Measurements from ENCODE around the gene PRAF2. TPM values are rescaled to one million over a fixed set of nuclear protein-coding genes. Genes with fewer than 3 reads are reported as not detected.

The PRAF2 gene
- polyA plus RNA-seq, 2 of the 4 experiments (the other 2 are of a cell fraction): 13.6 to 35.4 TPM

DNA sequence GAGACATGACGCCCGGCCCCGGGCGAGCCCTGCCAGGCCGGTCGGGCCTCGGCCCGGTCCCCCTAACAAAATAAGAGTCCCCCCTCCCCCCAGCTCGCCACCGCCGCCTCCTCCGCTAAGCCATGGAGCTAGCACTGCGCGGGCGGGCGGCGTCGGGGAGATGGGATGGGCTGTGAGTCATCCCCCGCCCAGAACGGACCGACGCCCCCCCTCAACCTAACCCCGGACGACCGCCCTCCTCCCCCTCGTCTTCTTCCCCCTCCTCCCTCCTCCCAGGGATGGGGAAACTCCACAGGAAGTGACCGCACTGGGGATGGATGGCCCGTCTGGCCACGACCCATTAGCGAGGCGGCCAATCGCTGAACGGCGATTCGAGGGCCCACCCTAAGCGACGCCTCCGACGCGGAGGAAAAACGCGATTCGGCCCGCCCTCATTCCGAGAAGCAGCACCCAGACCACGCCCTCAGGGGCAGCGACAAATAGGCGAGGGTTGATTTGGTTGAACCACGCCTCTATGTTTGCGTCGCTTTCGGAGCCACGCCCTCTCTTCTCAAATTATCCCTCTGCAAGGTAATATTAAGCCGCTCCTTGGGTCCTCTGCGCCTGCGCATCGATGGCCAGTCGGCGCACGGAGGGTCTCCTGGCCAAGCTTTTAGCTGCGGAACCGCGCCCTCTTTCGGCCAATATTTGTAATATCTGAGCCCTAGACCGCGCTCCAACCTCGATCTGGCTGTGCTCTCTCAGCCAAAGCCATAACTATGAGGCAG lies 30.4 kb downstream of the PRAF2 start, which contains the start of gene TFE3 (continued):
- TF ChIP-seq JUN (IDR thresholded peaks at IDR 0.05) (peak in 1 of 2 experiments; percentile 78; a peak in 3 of 5 replicates), HEYL (CRISPR knock-in tag; IDR thresholded peaks at IDR 0.05) (no peak), BCL3 (IDR thresholded peaks at IDR 0.05) (no peak)

DNA sequence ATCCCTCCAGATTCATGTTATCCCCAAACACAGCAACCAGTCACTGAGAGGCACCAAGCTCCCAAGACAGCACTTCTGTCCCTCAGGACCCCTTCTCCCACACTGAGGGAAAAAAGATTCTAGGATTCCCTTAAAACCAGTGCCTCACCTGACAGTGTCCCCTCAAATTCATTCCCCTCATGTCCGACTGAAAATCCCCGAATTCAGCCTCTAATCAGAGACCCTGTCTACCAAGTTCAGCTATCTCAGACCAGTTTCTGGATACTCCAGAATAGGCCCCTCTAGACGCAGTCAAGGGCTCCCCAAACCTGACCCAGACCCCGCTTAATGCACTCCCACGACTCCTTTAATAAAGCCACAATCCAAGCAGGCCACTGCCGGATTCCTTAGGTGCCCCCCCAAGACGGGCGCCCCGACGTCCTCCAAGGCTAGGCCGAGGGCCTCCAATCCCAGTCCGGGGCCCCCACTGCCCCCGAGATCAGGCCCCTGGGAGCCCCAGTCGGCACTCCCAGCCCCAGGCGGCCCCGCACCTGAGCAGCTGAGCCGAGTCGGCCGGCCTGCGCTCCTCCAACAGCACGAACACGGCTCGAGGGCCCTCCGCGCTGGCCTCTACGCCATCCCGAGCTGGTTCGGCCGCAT lies 31.1 kb downstream of the PRAF2 start:
- ChIA-PET POLR2A (interaction anchor here (0.6 to 5.7 kb wide), 9 partner anchors 9 to 226 kb away, joined by 3 to 40 read pairs (median 4); partner anchors contain the start of genes GRIPAP1, OTUD5 and PRAF2), CTCF (interaction anchor here (0.6 to 6.4 kb wide), 5 partner anchors 51 to 394 kb away, joined by 3 to 32 read pairs (median 3); partner anchors contain the start of genes KCND1 and OTUD5)
- ATAC-seq (peak; percentile 3 to 4; a peak in 5 of 6 replicates), DNase-seq (ENCODE audit: low read depth in 1 of 2, low spot score in 1 of 2) (no peak), FAIRE-seq (peak; percentile 43)
- Histone ChIP-seq H3K9me3 (no peaks in the 10 kb centered on the region), H3K4me2 (peak overlapping the region; percentile 98), H3K4me3 (peak overlapping the region; percentile 93), H3K4me1 (peaks cover 24% of the 10 kb centered on the region), H3K27ac (peak overlapping the region; percentile 99 to 100)
- TF ChIP-seq, protein P1, sequence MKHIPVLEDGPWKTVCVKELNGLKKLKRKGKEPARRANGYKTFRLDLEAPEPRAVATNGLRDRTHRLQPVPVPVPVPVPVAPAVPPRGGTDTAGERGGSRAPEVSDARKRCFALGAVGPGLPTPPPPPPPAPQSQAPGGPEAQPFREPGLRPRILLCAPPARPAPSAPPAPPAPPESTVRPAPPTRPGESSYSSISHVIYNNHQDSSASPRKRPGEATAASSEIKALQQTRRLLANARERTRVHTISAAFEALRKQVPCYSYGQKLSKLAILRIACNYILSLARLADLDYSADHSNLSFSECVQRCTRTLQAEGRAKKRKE (CRISPR knock-in tag; IDR thresholded peaks at IDR 0.05; ENCODE audit: low read depth): no peak
- no peak for TF ChIP-seq KDM5A (IDR thresholded peaks at IDR 0.05)
- no peak for TF ChIP-seq ESRRA (IDR thresholded peaks at IDR 0.05; ENCODE audit: borderline replicate concordance, low read length)
- TF ChIP-seq PHF8 (IDR thresholded peaks at IDR 0.05; ENCODE audit: borderline replicate concordance, low read depth): peak; percentile 61
- TF ChIP-seq TP53 (CRISPR knock-in tag; IDR thresholded peaks at IDR 0.05): no peak
- 0% methylated on average over 6 of the region's 29 CpGs for WGBS (ENCODE audit: missing lambda C conversion rate)

DNA sequence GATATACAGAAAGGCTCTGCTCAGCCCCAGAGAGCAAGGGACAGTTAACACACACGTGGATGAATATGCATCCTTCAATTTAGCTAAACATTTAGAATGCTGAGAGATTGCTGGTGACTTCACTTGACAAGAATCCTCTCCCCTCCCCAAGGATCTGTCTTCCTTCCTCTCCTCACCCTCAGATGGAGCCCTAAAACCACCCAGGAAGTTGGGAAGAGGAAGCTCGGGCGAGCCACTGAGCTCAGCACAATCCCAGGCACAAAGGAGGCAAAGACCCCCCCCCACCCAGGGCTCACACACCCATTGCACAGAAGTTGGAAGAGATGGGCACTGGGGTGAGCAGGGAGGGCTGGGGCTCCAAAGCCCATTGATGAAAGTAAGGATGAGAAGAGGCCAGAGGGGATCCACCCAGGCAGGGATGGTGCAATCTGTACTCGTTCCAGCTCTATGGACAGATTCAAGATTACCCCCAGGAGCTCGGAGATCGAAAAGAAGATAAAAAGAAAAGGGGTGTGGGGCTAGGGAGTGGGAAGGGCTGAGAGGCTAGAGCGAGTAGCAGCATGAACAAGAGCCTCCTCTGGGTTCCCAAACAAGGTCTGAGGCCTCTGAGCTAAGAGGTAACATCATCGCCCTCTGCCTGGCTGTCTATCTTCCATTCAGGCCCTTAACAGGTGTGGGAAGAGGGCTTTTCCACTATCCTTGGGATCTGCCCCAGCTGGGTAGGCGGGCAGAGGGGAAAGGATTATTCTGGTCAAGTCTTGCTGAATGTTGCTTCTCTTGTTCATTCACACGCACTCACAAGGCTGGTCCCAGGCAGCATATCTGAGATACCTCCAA lies 31.8 kb downstream of the PRAF2 start:
- H3K4me1 ChIP-seq: peaks cover 26% of the 10 kb centered on the region
- ATAC-seq (no peak), DNase-seq (ENCODE audit: low read depth in 1 of 2, low spot score in 1 of 2) (peak; percentile 25 to 42), FAIRE-seq (peak; percentile 84)
- CTCF ChIA-PET: interaction anchor here (0.6 to 6.4 kb wide), 7 partner anchors 47 to 721 kb away, joined by 3 to 32 read pairs (median 3); partner anchors contain the start of gene KCND1
- no peak for TF ChIP-seq ZSCAN20 (CRISPR knock-in tag; IDR thresholded peaks at IDR 0.05)
- peak; percentile 44; the same call in 1 of the 2 replicates for TF ChIP-seq GATA3 (IDR thresholded peaks at IDR 0.05; ENCODE audit: borderline replicate concordance)
- TF ChIP-seq USF2 (IDR thresholded peaks at IDR 0.05): no peak
- no peak for TF ChIP-seq NR3C1 (IDR thresholded peaks at IDR 0.05)
- TF ChIP-seq JUN (IDR thresholded peaks at IDR 0.05): peak; percentile 12 to 15; a peak in 1 of 5 replicates
- TF ChIP-seq NPAS2 (CRISPR knock-in tag; IDR thresholded peaks at IDR 0.05; ENCODE audit: borderline replicate concordance): no peak
- no peak for TF ChIP-seq POLR2AphosphoS2 (conservative IDR thresholded peaks at IDR 0.05; ENCODE audit: low read length)
- no peak for TF ChIP-seq CTCF (IDR thresholded peaks at IDR 0.05)
- TF ChIP-seq CEBPB (IDR thresholded peaks at IDR 0.05): peak; percentile 23 to 41; a peak in 2 of 4 replicates
- TF ChIP-seq PHF8 (IDR thresholded peaks at IDR 0.05; ENCODE audit: borderline replicate concordance, low read depth): no peak
- TF ChIP-seq CBX8 (IDR thresholded peaks at IDR 0.05): no peak
- POLR2A ChIA-PET: interaction anchor here (1.0 to 5.7 kb wide), 4 partner anchors 32 to 83 kb away, joined by 3 to 40 read pairs (median 10); partner anchors contain the start of genes GRIPAP1, OTUD5 and PRAF2
- peak overlapping the region; percentile 99 to 100 for H3K27ac ChIP-seq
- H3K9me3 ChIP-seq: no peaks in the 10 kb centered on the region
- peak overlapping the region; percentile 98 for H3K4me2 ChIP-seq
- WGBS (ENCODE audit: missing lambda C conversion rate): under 1% methylated on average over 9 of the region's 10 CpGs
- peak overlapping the region; percentile 93 for H3K4me3 ChIP-seq

Measured in A549 (cell line).